GM12873 (cell line): ENCODE data around the gene SLC25A26.

Source experiments
- TF ChIP-seq, protein P1 (sequence below): IDR thresholded peaks from 2 replicates; pipeline ENCODE4 v1.5.1; 2012; ENCODE audit warnings: low read depth, mild to moderate bottlenecking, moderate library complexity, low read length, control low read depth; ENCODE audit not compliant: insufficient read depth; ENCODE audit errors: missing control alignments

Gene SLC25A26

DNA sequence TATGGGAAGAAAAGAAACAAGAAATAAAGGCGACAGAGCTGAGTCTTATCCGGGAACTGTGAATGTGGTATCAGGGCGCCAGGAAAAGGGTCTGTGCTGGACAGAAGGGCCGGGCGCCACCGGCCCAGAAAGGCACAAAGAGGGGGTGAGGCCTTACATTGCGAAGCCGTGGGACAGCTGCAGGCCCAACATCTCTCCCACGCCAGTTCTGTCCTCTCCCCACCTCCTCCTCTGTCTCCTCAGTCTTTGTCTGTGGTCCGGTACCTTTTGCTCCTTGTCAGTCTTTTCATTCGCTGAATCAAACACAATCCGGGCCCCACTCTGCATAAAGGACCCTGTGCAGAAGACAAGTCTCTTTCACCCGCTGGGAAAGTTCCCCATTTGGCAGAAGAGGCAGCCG, 198.2 kb downstream of the SLC25A26 start:
- TF ChIP-seq, protein P1, sequence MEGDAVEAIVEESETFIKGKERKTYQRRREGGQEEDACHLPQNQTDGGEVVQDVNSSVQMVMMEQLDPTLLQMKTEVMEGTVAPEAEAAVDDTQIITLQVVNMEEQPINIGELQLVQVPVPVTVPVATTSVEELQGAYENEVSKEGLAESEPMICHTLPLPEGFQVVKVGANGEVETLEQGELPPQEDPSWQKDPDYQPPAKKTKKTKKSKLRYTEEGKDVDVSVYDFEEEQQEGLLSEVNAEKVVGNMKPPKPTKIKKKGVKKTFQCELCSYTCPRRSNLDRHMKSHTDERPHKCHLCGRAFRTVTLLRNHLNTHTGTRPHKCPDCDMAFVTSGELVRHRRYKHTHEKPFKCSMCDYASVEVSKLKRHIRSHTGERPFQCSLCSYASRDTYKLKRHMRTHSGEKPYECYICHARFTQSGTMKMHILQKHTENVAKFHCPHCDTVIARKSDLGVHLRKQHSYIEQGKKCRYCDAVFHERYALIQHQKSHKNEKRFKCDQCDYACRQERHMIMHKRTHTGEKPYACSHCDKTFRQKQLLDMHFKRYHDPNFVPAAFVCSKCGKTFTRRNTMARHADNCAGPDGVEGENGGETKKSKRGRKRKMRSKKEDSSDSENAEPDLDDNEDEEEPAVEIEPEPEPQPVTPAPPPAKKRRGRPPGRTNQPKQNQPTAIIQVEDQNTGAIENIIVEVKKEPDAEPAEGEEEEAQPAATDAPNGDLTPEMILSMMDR, result no peak

DNA sequence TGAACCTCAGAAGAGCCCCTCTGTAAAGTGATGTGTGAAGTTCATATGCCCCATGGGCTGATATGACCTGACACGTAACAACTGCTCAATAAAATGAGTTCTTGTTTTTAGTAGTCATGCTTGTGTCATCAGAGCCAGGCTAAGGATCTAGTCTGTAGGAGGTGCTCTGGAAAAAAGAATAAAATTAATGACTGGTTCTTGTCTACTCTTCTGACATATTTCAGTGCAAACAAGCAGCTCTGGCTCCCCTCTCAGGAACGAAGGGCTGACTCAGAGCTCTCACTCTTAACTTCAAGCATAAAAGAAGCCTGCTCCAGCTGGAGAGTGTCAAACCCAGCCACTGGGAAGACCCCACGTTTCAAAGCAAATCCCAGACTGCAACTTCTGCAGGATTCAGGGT, 203.0 kb downstream of the SLC25A26 start:
- TF ChIP-seq, protein P1, result no peak

DNA sequence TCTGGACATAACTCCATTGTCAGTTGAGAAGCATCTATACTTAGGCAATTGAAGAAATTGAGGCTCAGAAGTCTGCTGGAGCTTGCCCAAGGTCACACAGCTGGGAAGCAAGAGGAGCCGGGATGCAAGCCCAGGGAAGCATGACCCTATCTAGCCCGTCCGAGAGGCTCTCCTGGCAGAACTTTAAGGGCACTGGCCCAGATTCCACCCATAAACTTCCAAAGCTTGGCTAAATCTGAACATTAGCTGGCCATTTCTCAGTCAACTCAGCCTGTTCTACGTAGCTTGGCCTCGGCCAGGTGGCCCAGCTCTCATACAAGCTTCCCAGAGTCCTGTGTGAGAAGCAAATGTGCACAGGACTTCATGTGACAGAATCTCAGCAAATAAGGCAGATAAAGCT, 204.2 kb downstream of the SLC25A26 start:
- TF ChIP-seq, protein P1, result no peak

DNA sequence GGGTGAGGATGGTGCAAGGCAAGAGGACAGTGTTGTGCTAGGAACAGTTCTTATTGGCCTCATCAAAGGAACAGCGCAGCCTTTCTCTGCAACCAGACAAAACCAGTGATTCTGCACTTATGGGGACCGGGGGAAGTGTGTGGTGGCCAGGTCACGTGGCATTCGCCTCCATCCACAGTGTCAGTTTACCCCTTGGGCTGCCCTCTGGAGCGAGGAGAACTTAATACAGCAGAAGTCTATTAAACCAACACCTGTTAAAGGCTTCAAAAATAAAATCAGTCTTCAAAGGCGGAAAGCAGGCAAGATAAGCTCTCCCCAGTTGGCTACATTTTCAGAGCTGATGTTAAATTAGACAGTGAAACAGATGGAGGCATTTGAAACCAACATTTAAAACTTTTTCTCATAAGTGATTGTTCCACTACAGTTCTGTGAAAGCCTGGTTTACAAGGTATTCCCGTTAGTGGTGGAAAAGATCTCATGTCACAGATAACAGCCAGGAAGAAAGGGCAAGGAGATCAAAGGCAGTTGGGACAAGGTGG, 204.8 kb downstream of the SLC25A26 start:
- TF ChIP-seq, protein P1, result no peak

DNA sequence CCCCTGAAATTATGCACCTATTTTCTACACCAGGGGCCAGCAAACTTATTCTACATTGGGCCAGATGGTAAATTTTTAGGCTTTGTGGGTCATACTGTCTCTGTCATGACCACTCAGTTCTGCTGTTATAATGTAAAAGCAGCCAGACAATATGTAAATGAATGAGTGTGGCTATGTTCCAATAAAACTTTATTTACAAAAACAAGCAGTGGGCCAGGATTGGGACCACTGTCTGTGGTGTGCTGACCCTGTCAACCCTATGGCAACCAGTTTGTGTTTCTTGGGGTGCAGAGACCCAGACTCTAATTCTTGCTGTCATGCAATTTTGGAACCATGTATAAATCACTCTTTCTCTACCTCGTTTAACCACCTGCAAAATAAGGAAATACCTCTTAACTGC, 205.3 kb downstream of the SLC25A26 start:
- TF ChIP-seq, protein P1, result no peak

GRCh38 chr3:66427352-66427751, 206.6 kb downstream of the SLC25A26 start:
- TF ChIP-seq, protein P1, result no peak

GRCh38 chr3:66427951-66428474, 207.2 kb downstream of the SLC25A26 start:
- TF ChIP-seq, protein P1, result no peak
